GM21381 (cell line): ENCODE data around the gene ALAD.
"Not testable (repeated sequence)": the region's sequence is repeated elsewhere in the genome, so short reads cannot be mapped to it uniquely, and the experiment has no call there.

Experiments
- ATAC-seq: cut with Tn5 transposase; IDR thresholded peaks from one replicate; pipeline ENCODE4 v1.9.1; 2021; ENCODE audit warnings: mild to moderate bottlenecking, moderate library complexity; ENCODE audit not compliant: unreplicated experiment

ALAD gene

GRCh38 chr9:113375057-113376023 is 25.7 kb downstream of the ALAD start:
- no peak for ATAC-seq

- ATAC-seq = no peak
Observed at GRCh38 chr9:113373676-113374392, 27.2 kb downstream of the ALAD start.

GRCh38 chr9:113373256-113373655 is 27.8 kb downstream of the ALAD start:
- no peak for ATAC-seq

GRCh38 chr9:113372059-113372458 is 29.0 kb downstream of the ALAD start:
- ATAC-seq = no peak

GRCh38 chr9:113370806-113371325 is 30.2 kb downstream of the ALAD start:
- no peak for ATAC-seq

GRCh38 chr9:113369855-113370140 is 31.3 kb downstream of the ALAD start:
- ATAC-seq = no peak

GRCh38 chr9:113368982-113369854 is 31.9 kb downstream of the ALAD start:
- no peak for ATAC-seq

GRCh38 chr9:113368348-113368981 is 32.6 kb downstream of the ALAD start:
- no peak for ATAC-seq

GRCh38 chr9:113365652-113366051 is 35.4 kb downstream of the ALAD start:
- ATAC-seq = not testable (repeated sequence)

- no peak for ATAC-seq
Observed at GRCh38 chr9:113364951-113365350, 36.1 kb downstream of the ALAD start.

GRCh38 chr9:113363336-113363735 is 37.7 kb downstream of the ALAD start:
- ATAC-seq = no peak

- ATAC-seq = no peak
Observed at GRCh38 chr9:113361304-113362018, 39.6 kb downstream of the ALAD start.

GRCh38 chr9:113360242-113360842 is 40.7 kb downstream of the ALAD start:
- no peak for ATAC-seq

GRCh38 chr9:113359385-113359784 is 41.7 kb downstream of the ALAD start:
- no peak for ATAC-seq

- ATAC-seq = no peak
Observed at GRCh38 chr9:113356686-113357292, 44.3 kb downstream of the ALAD start.

GRCh38 chr9:113355040-113355596 is 46.0 kb downstream of the ALAD start:
- no peak for ATAC-seq

GRCh38 chr9:113352411-113352810 is 48.7 kb downstream of the ALAD start:
- ATAC-seq = no peak

GRCh38 chr9:113352006-113352405 is 49.1 kb downstream of the ALAD start:
- no peak for ATAC-seq

GRCh38 chr9:113350937-113351336 is 50.1 kb downstream of the ALAD start:
- ATAC-seq = peak; percentile 41
